OCI-LY7 (cell line): ENCODE data around the gene ZDBF2. TPM values are rescaled to one million over a fixed set of nuclear protein-coding genes. Genes with fewer than 3 reads are reported as not detected.

Experiments
- BruUV-seq: library from RNA; stranded (reverse); fragments of 400-500 nt; replicated peaks from 2 replicates; lab custom pipeline; 2021; lab: Mats Ljungman, UMichigan
- CTCF ChIA-PET: fragments of 300-600 bp; sonication (Branson Sonifier 250); formaldehyde crosslinking; loops from one replicate; lab custom pipeline; 2022; ENCODE audit warnings: antibody characterized with exemption; ENCODE audit not compliant: unreplicated experiment; lab: Charles Lee
- POLR2A ChIA-PET: fragments of 300-600 bp; sonication (Branson Sonifier 250); formaldehyde crosslinking; loops from one replicate; lab custom pipeline; 2022; ENCODE audit warnings: antibody characterized with exemption; lab: Charles Lee
- DNase-seq: peaks from one replicate; pipeline ENCODE4 v3.0.0-alpha.2; 2015; ENCODE audit warnings: low spot score
- H2AFZ ChIP-seq: fragments of 200-600 bp; sonication (generic), shearing (Covaris generic); 2 replicates; pipeline ENCODE4 v1.6.1; 2014; ENCODE audit warnings: mild to moderate bottlenecking, antibody characterized with exemption, low read length, moderate library complexity
- H3K27ac ChIP-seq: fragments of 200-600 bp; sonication (generic); 2 replicates; pipeline ENCODE4 v1.5.1; 2014; ENCODE audit warnings: mixed run types, low read depth, mild to moderate bottlenecking, moderate library complexity, low read length, inconsistent platforms; ENCODE audit not compliant: poor library complexity, severe bottlenecking
- H3K36me3 ChIP-seq: fragments of 200-600 bp; sonication (generic); 2 replicates; pipeline ENCODE4 v1.6.1; 2014; ENCODE audit warnings: mild to moderate bottlenecking, antibody characterized with exemption, low read length, moderate library complexity, mixed read lengths; ENCODE audit not compliant: insufficient read depth
- H3K4me1 ChIP-seq: fragments of 200-600 bp; sonication (generic); 2 replicates; pipeline ENCODE4 v1.5.1; 2014; ENCODE audit warnings: mild to moderate bottlenecking, low read length; ENCODE audit not compliant: insufficient read depth, poor library complexity, severe bottlenecking
- H3K4me2 ChIP-seq: fragments of 200-600 bp; sonication (generic); 2 replicates; pipeline ENCODE4 v1.6.1; 2014; ENCODE audit warnings: mild to moderate bottlenecking, low read length
- H3K4me3 ChIP-seq: fragments of 200-600 bp; sonication (generic); 2 replicates; pipeline ENCODE4 v1.5.1; 2014; ENCODE audit warnings: mild to moderate bottlenecking, low read depth, low read length; ENCODE audit not compliant: poor library complexity, severe bottlenecking
- H3K79me2 ChIP-seq: fragments of 200-600 bp; sonication (generic); 2 replicates; pipeline ENCODE4 v1.6.1; 2016; ENCODE audit warnings: low read depth, mild to moderate bottlenecking, low read length, moderate library complexity, mixed read lengths; ENCODE audit not compliant: insufficient read depth
- H3K9me2 ChIP-seq: fragments of 200-600 bp; sonication (generic); 2 replicates; pipeline ENCODE4 v1.6.1; 2016; ENCODE audit warnings: mild to moderate bottlenecking, low read length, mixed read lengths; ENCODE audit not compliant: insufficient read depth
- H3K9me3 ChIP-seq: fragments of 200-600 bp; sonication (generic); 2 replicates; pipeline ENCODE4 v1.6.1; 2014; ENCODE audit warnings: mild to moderate bottlenecking, mixed run types, low read length, mixed read lengths
- H4K20me1 ChIP-seq: fragments of 200-600 bp; sonication (generic); 2 replicates; pipeline ENCODE4 v1.6.1; 2014; ENCODE audit warnings: mild to moderate bottlenecking, antibody characterized with exemption, low read length, moderate library complexity, mixed read lengths; ENCODE audit not compliant: insufficient read depth
- CTCF ChIP-seq: fragments of 200-600 bp; sonication (generic); conservative IDR thresholded peaks from 2 replicates; pipeline ENCODE4 v1.5.1; 2014; ENCODE audit warnings: mild to moderate bottlenecking, antibody characterized with exemption, low read length, moderate library complexity, mixed read lengths
- EZH2phosphoT487 ChIP-seq: fragments of 200-600 bp; sonication (generic); IDR thresholded peaks from 2 replicates; pipeline ENCODE4 v1.6.1; 2018; ENCODE audit warnings: low read depth, borderline replicate concordance, mild to moderate bottlenecking, mixed run types, antibody characterized with exemption, low read length, moderate library complexity, mixed read lengths
- intact Hi-C: fragments of 100-400 bp; cut with micrococcal nuclease; formaldehyde crosslinking; loops from one replicate; pipeline ENCODE4 v1.10.0; 2022; ENCODE audit not compliant: unreplicated experiment
- total RNA-seq, 2 experiments: library from RNA; depleted of rRNA in 1 of 2; stranded (reverse); fragments of >200 nt in 1 of 2; shearing (Covaris generic) in 1 of 2; gene quantifications; 2 replicates each; pipeline ENCODE4 v1.2.3, GENCODE V29; 2014 to 2022

The ZDBF2 gene
- total RNA-seq, 2 experiments from 2014 or later, result 13.9 to 44.3 TPM

GRCh38 chr2:206277503-206277902 is 3.0 kb downstream of the ZDBF2 start:
- peaks cover 45% of the 10 kb centered on the region for H3K79me2 ChIP-seq
- BruUV-seq, result no TSS peak
- peak; percentile 27 for DNase-seq
- no peaks in the 10 kb centered on the region for H3K9me3 ChIP-seq
- peak overlapping the region; percentile 74 for H3K4me3 ChIP-seq
- POLR2A ChIA-PET, result interaction anchor here (0.6 to 1.6 kb wide), 4 partner anchors 11 to 457 kb away, joined by 3 to 6 read pairs (median 4); no protein-coding TSS in a partner anchor
- H2AFZ ChIP-seq, result peak overlapping the region; percentile 86; the same call in 1 of the 2 replicates
- CTCF ChIA-PET, result no interaction called here
- H3K36me3 ChIP-seq, result peaks cover 7% of the 10 kb centered on the region
- intact Hi-C loops, result loop anchor here (2.0 kb wide), 1 partner anchor 119 kb away; the partner anchor contains the start of genes EEF1B2 and NDUFS1
- no peaks in the 10 kb centered on the region for H3K9me2 ChIP-seq
- no peaks in the 10 kb centered on the region for H4K20me1 ChIP-seq
- H3K4me2 ChIP-seq, result peak overlapping the region; percentile 70
- peak overlapping the region; percentile 42 for H3K27ac ChIP-seq
- peaks cover 40% of the 10 kb centered on the region for H3K4me1 ChIP-seq
- TF ChIP-seq EZH2phosphoT487, result no peak
- no peak for TF ChIP-seq CTCF

GRCh38 chr2:206282746-206283145 is 8.3 kb downstream of the ZDBF2 start:
- Histone ChIP-seq H2AFZ (no peak overlapping the region), H3K9me3 (peaks cover 14% of the 10 kb centered on the region; the same call in 1 of the 2 replicates), H4K20me1 (no peaks in the 10 kb centered on the region), H3K27ac (no peak overlapping the region), H3K4me2 (no peak overlapping the region), H3K36me3 (peaks cover 38% of the 10 kb centered on the region), H3K79me2 (peaks cover 20% of the 10 kb centered on the region; the same call in 1 of the 2 replicates), H3K4me1 (peaks cover 17% of the 10 kb centered on the region), H3K9me2 (no peaks in the 10 kb centered on the region), H3K4me3 (no peak overlapping the region)
- no TSS peak for BruUV-seq
- DNase-seq, result no peak
- intact Hi-C loops, result no loop called here
- CTCF ChIA-PET, result no interaction called here
- TF ChIP-seq CTCF (no peak), EZH2phosphoT487 (no peak)
- POLR2A ChIA-PET, result no interaction called here

- Histone ChIP-seq H3K36me3 (peaks cover 64% of the 10 kb centered on the region), H3K4me1 (no peaks in the 10 kb centered on the region), H2AFZ (no peak overlapping the region), H3K27ac (no peak overlapping the region), H4K20me1 (no peaks in the 10 kb centered on the region), H3K4me2 (no peak overlapping the region), H3K9me3 (peaks cover 27% of the 10 kb centered on the region; the same call in 1 of the 2 replicates), H3K4me3 (no peak overlapping the region), H3K79me2 (no peaks in the 10 kb centered on the region), H3K9me2 (no peaks in the 10 kb centered on the region)
- no TSS peak for BruUV-seq
- intact Hi-C loops, result no loop called here
- POLR2A ChIA-PET, result no interaction called here
- TF ChIP-seq EZH2phosphoT487 (no peak), CTCF (no peak)
- no peak for DNase-seq
- CTCF ChIA-PET, result no interaction called here
Measured at GRCh38 chr2:206287197-206287596, 12.7 kb downstream of the ZDBF2 start.
